NCI-H524 treated with DMSO at 0.1 percent for 48 hours (cell line): ENCODE measurements around the gene PCDHB13.
"Not testable (repeated sequence)": the region's sequence is repeated elsewhere in the genome, so short reads cannot be mapped to it uniquely, and the experiment has no call there.

Experiments
- DNase-seq: peaks from one replicate; lab custom pipeline; 2025; lab: John Stamatoyannopoulos, UW

Gene PCDHB13

GRCh38 chr5:141213656-141214339, at the start of gene PCDHB13:
TSS of gene PCDHB13 (plus strand) at chr5:141213919. CDS start at chr5:141214124, 205 bp downstream.
- DNase-seq = not testable (repeated sequence)

DNA sequence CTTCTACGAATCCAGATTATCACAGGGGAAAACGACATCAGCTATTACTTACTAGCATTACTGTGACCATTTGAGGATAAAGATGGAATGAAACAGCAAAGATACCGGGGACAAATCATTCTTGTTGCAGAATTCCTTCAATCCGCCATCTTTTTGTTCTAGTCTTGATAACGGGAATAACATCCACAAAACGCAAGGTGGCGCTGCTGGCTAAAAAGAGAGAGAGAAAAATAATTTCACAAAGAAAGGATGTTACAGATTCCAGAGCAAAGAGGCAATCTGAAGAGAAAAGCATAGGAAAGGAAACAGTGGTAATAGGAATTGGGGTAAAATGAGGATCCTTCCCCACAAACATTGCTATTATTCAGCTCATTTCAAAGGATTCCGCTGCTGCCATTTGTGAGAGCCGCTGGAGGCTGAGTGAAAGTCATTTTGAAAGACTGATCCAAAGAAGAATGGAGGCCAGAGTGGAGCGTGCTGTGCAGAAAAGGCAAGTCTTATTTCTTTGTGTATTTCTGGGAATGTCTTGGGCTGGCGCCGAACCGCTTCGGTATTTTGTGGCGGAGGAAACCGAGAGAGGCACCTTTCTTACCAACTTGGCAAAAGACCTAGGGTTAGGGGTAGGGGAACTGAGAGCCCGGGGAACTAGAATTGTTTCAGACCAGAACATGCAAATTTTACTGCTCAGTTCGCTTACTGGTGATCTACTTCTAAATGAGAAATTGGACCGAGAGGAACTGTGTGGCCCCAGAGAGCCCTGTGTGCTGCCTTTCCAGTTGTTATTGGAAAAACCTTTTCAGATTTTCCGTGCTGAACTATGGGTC, 41.1 kb upstream of the PCDHB13 start, which contains the start of gene PCDHB7:
Gene PCDHB7 (plus strand): TSS at position 264 of the 824 bp plus-strand sequence. CDS start 192 bp downstream, at position 456.
- DNase-seq = no peak

GRCh38 chr5:141174291-141175104, 39.2 kb upstream of the PCDHB13 start:
- not testable (repeated sequence) for DNase-seq

GRCh38 chr5:141175933-141176332, 37.8 kb upstream of the PCDHB13 start:
- DNase-seq = no peak

GRCh38 chr5:141177577-141178191, 36.0 kb upstream of the PCDHB13 start, which contains the start of gene PCDHB8:
TSS of gene PCDHB8 (plus strand) at chr5:141177790. CDS start at chr5:141178035, 245 bp downstream.
- not testable (repeated sequence) for DNase-seq

- DNase-seq = not testable (repeated sequence)
Measured at GRCh38 chr5:141179371-141179770, 34.3 kb upstream of the PCDHB13 start.

- not testable (repeated sequence) for DNase-seq
Measured at GRCh38 chr5:141179876-141180275, 33.8 kb upstream of the PCDHB13 start.

- DNase-seq = no peak
Measured at GRCh38 chr5:141180313-141180712, 33.4 kb upstream of the PCDHB13 start.

GRCh38 chr5:141182248-141182647, 31.5 kb upstream of the PCDHB13 start, which contains the start of gene PCDHB16:
TSS of gene PCDHB16 (plus strand) at chr5:141182387. CDS start at chr5:141182560, 173 bp downstream.
- no peak for DNase-seq

DNA sequence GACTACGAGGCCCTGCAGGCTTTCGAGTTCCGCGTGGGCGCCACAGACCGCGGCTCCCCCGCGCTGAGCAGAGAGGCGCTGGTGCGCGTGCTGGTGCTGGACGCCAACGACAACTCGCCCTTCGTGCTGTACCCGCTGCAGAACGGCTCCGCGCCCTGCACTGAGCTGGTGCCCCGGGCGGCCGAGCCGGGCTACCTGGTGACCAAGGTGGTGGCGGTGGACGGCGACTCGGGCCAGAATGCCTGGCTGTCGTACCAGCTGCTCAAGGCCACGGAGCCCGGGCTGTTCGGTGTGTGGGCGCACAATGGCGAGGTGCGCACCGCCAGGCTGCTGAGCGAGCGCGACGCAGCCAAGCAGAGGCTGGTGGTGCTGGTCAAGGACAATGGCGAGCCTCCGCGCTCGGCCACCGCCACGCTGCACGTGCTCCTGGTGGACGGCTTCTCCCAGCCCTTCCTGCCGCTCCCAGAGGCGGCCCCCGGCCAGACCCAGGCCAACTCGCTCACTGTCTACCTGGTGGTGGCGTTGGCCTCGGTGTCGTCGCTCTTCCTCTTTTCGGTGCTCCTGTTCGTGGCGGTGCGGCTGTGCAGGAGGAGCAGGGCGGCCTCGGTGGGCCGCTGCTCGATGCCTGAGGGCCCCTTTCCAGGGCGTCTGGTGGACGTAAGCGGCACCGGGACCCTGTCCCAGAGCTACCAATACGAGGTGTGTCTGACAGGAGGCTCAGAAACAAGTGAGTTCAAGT, 29.4 kb upstream of the PCDHB13 start:
- not testable (repeated sequence) for DNase-seq

GRCh38 chr5:141186897-141187512, 26.7 kb upstream of the PCDHB13 start, which contains the start of gene PCDHB9:
TSS of gene PCDHB9 (plus strand) at chr5:141187161. CDS start at chr5:141187319, 158 bp downstream.
- DNase-seq = peak; percentile 55

DNA sequence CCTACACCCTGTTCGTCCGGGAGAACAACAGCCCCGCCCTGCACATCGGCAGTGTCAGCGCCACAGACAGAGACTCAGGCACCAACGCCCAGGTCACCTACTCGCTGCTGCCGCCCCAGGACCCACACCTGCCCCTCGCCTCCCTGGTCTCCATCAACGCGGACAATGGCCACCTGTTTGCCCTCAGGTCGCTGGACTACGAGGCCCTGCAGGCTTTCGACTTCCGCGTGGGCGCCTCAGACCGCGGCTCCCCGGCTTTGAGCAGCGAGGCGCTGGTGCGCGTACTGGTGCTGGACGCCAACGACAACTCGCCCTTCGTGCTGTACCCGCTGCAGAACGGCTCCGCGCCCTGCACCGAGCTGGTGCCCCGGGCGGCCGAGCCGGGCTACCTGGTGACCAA, 25.0 kb upstream of the PCDHB13 start:
- not testable (repeated sequence) for DNase-seq

GRCh38 chr5:141189131-141189530, 24.6 kb upstream of the PCDHB13 start:
- not testable (repeated sequence) for DNase-seq

GRCh38 chr5:141192110-141192725, 21.5 kb upstream of the PCDHB13 start, which contains the start of gene PCDHB10:
TSS of gene PCDHB10 (plus strand) at chr5:141192353. CDS start at chr5:141192553, 200 bp downstream.
- no peak for DNase-seq

DNA sequence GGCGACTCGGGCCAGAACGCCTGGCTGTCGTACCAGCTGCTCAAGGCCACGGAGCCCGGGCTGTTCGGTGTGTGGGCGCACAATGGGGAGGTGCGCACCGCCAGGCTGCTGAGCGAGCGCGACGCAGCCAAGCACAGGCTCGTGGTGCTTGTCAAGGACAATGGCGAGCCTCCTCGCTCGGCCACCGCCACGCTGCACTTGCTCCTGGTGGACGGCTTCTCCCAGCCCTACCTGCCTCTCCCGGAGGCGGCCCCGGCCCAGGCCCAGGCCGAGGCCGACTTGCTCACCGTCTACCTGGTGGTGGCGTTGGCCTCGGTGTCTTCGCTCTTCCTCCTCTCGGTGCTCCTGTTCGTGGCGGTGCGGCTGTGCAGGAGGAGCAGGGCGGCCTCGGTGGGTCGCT, 19.4 kb upstream of the PCDHB13 start:
- DNase-seq = not testable (repeated sequence)

DNA sequence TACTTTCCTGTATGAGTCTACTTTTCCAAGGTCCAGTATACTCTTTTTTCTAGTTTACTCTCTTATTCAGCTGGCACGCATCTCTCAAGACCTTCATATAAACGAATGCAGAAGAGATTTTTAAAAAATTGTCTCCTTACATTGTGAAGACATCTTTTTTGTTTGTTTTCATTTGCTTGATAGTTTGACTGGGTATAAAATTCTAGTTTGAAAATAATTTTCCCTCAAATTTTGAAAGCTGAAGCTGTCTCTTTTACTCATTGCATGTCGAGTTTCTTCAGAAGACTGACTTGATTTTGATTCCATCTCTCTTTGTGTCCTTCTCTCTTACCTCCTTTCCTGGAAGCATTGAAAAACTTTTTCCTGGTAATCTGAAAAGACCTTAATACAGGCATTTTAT, 17.4 kb upstream of the PCDHB13 start:
- no peak for DNase-seq

GRCh38 chr5:141199359-141200235, 14.1 kb upstream of the PCDHB13 start, which contains the start of gene PCDHB11:
TSS of gene PCDHB11 (plus strand) at chr5:141199627. CDS start at chr5:141199775, 148 bp downstream.
- DNase-seq = no peak

DNA sequence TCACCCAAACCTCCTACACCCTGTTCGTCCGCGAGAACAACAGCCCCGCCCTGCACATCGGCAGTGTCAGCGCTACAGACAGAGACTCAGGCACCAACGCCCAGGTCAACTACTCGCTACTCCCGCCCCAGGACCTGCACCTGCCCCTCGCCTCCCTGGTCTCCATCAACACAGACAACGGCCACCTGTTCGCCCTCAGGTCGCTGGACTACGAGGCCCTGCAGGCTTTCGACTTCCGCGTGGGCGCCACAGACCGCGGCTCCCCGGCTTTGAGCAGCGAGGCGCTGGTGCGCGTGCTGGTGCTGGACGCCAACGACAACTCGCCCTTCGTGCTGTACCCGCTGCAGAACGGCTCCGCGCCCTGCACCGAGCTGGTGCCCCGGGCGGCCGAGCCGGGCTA, 12.6 kb upstream of the PCDHB13 start:
- DNase-seq = not testable (repeated sequence)
